NCI-H1092 treated with DMSO at 0.1 percent for 48 hours (cell line): ENCODE measurements around the gene CNNM4.

Experiments
- DNase-seq: peaks from one replicate; lab custom pipeline; 2025; lab: John Stamatoyannopoulos, UW

CNNM4 gene

DNA sequence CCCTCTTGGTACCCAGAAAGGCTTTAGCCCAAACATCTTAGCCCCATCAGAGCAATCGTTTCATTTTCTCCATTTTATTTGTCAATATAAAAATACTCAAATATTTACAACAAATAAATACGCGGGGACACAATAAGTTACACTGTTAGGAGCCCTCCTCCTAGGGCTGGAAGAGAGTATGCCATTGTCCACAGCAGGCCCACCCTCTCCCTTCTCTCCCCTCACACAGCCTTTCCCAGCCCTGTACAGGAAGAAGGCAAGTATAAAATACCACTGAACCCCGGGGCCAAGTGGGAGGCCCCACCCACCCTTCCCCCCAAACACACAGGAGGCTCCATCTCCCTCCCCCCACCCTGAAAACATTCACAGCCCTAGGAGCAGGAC is 99.0 kb downstream of the CNNM4 start:
- DNase-seq: no peak

DNA sequence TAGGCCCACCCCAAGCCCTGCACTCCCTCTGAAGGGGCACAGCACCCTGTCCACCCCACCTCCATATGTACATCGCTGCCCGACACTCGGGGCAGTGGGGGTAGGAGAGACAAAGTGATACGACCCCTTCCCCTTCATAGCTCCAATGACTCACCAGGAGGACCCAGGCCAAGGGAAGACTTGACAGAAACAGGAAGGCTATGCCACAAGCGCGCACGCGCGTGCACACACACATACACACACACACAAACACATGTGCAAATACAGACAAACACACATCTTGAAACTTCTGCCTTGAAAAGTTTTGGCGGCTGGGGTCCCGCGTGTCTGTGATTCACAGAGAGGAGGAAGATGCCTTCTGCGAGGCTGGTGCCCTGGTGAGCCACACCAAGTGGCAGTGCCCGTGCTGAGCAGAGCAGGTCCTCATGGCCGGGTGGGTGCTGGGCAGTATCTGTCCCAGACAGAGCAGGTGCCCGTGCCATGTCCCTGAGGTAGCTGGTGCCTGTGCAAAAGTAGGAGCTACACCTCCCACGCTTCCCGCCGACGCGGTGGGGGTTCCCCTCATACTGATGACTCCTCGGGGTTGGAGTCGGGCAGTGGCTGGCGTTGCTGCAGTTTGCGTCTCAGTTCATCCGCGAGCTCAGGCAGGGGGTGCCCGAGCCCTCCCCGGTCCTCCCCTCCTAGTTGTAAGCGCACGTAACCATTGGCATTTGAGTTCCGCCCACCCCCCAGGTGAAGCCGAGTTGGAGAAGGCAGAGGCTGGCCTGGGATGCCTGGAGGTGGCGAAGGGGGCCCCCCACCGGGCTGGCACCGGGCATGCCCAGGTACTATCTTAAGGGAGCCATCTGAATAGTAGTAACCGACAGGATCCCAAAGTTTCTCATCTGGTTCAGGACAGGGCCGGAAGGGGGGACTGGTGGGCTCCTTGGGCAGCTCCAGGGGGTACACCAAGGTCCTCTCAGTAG is 99.6 kb downstream of the CNNM4 start:
- DNase-seq: no peak

DNA sequence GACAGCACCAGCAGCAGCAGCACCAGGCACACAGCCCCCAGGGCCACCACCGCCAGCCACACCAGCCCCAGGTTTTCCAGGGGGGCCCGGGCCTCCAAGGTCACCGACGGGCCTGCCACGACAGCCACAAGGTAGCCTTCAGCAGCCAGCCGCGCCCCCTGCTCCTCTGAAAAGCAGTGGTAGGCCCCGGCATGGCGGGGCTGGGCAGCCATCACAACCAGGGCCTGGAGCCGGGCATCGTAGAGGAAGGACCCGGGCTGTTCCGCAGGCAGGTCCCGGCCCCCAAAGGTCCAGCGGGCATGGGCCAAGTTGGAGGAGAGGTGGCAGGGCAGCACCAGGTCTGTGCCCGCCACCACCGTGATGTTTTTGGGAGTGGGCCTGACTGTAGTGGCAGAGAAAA is 100.4 kb downstream of the CNNM4 start:
- no peak for DNase-seq
